GM13976 (cell line): Measurements from ENCODE around the gene MDP1.

Experiments
- DNase-seq: peaks from one replicate; pipeline ENCODE4 v3.0.0; 2012; ENCODE audit warnings: low spot score
- CTCF ChIP-seq: IDR thresholded peaks from 2 replicates; pipeline ENCODE4 v1.5.1; 2012; ENCODE audit warnings: borderline replicate concordance, mild to moderate bottlenecking; ENCODE audit not compliant: insufficient read depth; ENCODE audit errors: extremely low read depth, missing control alignments, control extremely low read depth
- in situ Hi-C: fragments of 300-500 bp; cut with MboI; formaldehyde crosslinking; loops from one replicate; pipeline ENCODE4 v1.12.0; 2022; ENCODE audit warnings: low sequenced_read_pairs, mixed read lengths, inconsistent platforms; ENCODE audit not compliant: unreplicated experiment

The MDP1 gene

DNA sequence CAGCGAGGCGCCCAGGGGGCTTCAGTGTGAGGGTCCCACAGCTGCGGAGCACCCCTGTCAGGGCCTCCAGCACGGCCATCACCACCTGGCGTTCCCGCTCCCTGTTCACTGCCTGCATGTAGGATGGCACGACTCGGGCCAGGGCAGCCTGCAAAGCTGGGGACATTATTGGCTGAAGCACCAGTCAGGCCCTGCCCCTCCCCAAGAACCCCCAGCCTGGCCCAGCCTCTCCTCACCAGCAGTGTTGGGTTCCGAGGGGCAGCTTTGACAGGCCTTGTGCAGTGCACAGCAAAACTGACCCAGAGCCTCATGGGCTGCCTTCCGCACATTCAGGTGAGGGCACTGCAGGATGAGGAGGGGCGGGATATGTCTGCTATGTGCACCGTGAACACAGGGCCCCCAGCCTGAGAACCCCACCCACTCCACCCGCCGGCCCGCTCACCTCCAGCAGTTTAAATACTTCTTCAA is 32.8 kb downstream of the MDP1 start:
- no peak for TF ChIP-seq CTCF
- in situ Hi-C loops: no loop called here
- no peak for DNase-seq

DNA sequence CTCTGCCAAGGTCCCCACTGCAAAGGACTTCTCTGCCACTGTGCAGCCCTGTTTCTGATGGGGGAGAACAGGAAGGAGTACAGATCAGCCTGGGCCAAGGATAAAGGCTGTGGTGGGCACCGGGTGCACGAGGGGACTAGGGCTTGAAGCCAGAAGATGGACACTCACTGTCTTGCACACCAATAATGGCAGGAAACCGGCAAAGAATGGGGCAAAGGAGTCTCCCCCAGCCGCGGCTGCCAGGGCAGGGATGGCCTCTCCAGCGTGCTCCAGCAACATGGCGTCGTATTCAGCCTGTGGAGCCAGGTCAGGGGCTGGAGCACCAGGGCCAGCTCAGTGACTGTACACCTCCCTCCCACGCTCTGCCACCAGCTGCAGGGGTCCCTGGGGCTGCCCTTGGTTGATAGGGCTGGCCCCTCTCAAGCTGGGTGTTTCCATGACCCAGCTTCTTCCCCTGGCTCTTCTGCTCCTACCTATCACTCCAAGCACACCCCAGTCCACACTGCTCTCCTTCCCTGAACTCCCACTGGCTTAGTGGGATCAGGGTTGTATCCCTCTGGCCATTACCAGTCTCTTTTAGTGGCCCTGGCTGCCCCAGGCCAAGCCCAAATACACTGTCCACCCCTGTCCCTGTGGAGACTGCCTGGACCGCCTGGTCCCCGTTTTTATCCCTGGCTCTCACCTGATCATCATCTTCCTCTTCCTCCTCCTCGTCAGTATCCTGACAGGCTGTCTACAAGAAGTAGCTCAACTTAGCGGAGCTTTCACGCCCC is 33.6 kb downstream of the MDP1 start:
- no peak for DNase-seq
- TF ChIP-seq CTCF: no peak
- in situ Hi-C loops: no loop called here

- no peak for DNase-seq
- in situ Hi-C loops: no loop called here
- no peak for TF ChIP-seq CTCF
These were observed 34.3 kb downstream of the MDP1 start for GRCh38 chr14:24181371-24182077.

DNA sequence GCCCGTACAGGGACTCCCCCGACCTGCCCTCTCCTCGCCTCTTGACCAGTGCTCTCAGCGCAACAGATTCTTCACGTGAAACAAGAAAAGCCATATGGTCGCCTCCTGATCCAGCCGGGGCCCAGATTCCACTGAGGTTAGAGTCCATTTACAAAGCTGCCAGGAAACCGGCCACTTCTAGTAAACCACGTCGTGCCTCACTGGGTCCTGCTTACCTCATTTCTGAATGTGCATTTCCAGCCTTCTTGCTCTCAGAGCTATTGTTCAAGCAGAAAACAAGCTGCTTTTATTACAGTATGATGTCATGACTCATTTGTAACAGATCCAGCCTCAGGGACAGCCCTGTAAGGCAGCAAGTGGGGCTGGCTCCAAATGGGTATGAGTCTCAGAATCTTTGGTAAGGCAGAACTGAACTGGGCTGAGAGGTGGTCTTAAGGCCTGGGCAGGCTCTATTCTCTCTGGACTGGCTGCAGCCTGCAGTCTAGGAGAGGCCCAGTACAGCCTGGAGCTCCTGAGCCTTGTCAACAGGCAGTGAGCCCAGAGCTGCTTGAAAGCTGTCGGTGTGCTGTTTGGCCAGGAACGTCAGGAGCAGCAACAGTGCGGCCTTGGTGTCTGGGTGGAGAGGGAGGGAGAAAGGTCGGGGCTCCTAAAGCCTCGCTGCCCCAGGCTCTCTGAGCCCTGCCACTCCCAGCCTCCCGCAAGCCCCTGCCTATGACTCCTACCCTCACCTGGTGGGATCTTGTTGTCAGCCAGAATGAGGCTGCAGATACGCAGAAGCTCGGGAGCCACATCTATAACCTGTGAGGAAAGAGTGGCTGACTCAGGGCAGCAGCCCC is 35.7 kb downstream of the MDP1 start:
- DNase-seq: no peak

DNA sequence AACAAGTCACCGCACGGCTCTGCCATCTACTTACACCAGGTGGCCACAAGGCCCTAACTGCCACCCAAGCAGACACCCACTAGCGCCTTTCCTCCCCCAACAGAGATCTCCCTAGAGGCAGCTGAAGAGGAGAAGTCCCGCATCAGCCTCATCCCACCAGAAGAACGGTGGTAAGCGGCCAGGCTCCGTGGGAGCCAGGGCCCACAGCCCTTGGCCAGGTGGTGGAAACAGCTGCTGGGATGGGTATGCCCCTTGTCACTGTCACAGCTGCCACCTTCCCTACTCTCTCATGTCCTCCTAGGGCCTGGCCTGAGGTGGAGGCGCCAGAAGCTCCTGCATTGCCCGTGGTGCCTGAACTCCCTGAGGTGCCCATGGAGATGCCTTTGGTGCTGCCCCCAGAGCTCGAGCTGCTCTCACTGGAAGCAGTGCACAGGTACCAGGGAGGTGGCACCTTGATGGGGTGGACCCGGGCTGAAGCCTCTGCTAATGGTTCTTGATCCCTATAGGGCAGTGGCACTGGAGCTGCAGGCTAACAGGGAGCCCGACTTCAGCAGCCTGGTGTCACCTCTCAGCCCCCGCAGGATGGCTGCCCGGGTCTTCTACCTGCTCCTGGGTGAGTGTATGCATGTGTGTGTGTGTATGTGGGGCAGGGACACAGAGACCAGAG is 36.4 kb downstream of the MDP1 start:
- no peak for DNase-seq
- in situ Hi-C loops: no loop called here
- TF ChIP-seq CTCF: no peak

More for the DNA sequence above, 35.7 kb downstream of the MDP1 start:
- no peak for TF ChIP-seq CTCF
- in situ Hi-C loops: no loop called here
